Measurements from ENCODE around the gene STAT5B.
"Not testable (repeated sequence)": the region's sequence is repeated elsewhere in the genome, so short reads cannot be mapped to it uniquely, and the experiment has no call there.

Gene STAT5B

DNA sequence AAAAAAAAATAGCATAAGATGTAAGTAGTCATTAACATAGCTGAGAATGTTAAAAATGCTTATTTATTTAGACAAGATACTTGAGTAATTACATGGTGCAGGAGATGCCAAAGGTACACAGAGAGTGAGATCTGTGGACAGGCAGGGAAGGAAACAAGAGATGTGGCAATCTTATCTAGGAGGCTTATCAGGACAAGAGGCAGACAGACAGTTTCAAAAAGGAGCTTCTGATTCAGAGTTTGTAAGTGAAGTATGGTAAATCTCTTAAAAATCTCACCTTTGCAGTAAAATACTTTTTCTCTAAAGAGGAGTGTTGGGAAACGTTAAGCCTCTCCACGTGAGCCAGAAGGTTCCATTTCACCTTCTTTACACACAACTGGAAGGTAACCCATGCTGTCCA lies 62.0 kb downstream of the STAT5B start:
- Histone ChIP-seq H3K27me3 (replicated peaks; ENCODE audit: control insufficient read depth, insufficient read depth, low read length, poor library complexity, severe bottlenecking) (no peaks in the 10 kb centered on the region), H3K36me3 (ENCODE audit: control insufficient read depth, insufficient read depth, low read length) (peaks cover 84% of the 10 kb centered on the region), H3K4me1 (ENCODE audit: control insufficient read depth, insufficient read depth, low read length, poor library complexity, severe bottlenecking) (no peaks in the 10 kb centered on the region), H3K4me3 (ENCODE audit: insufficient read depth, low read depth, low read length, poor library complexity, severe bottlenecking) (no peak overlapping the region), H3K27ac (ENCODE audit: insufficient read depth, low read length, poor library complexity, severe bottlenecking) (no peak overlapping the region), H3K9me3 (ENCODE audit: control insufficient read depth, low read length) (no peaks in the 10 kb centered on the region)
- DNase-seq = no peak

DNA sequence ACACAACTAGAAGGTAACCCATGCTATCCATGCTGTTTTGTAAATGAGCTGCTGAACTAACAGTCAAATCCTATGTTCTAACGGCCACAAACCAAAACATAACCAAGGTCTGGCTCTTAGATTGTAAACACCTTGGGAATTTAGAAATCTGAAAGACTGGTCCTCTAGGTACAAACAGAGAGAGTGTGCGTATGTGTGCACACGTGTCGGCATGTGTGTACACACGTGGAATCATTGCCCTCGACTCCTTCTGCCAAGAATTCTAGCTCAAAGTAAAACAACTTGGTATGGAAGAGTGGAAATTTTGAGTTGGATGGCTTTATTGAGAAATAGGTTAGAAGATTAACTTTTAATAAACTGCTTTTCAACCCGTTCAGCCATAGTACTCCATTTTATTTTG lies 63.8 kb downstream of the STAT5B start:
- Histone ChIP-seq H3K4me1 (ENCODE audit: control insufficient read depth, insufficient read depth, low read length, poor library complexity, severe bottlenecking) (no peaks in the 10 kb centered on the region), H3K27me3 (replicated peaks; ENCODE audit: control insufficient read depth, insufficient read depth, low read length, poor library complexity, severe bottlenecking) (no peaks in the 10 kb centered on the region), H3K27ac (ENCODE audit: insufficient read depth, low read length, poor library complexity, severe bottlenecking) (no peak overlapping the region), H3K4me3 (ENCODE audit: insufficient read depth, low read depth, low read length, poor library complexity, severe bottlenecking) (no peak overlapping the region), H3K36me3 (ENCODE audit: control insufficient read depth, insufficient read depth, low read length) (peaks cover 83% of the 10 kb centered on the region), H3K9me3 (ENCODE audit: control insufficient read depth, low read length) (no peaks in the 10 kb centered on the region)
- DNase-seq = no peak

GRCh38 chr17:42211921-42212341 lies 64.3 kb downstream of the STAT5B start:
- not testable (repeated sequence) for H3K4me3 ChIP-seq (ENCODE audit: insufficient read depth, low read depth, low read length, poor library complexity, severe bottlenecking); H3K27ac ChIP-seq (ENCODE audit: insufficient read depth, low read length, poor library complexity, severe bottlenecking); DNase-seq; H3K4me1 ChIP-seq (ENCODE audit: control insufficient read depth, insufficient read depth, low read length, poor library complexity, severe bottlenecking); H3K27me3 ChIP-seq (replicated peaks; ENCODE audit: control insufficient read depth, insufficient read depth, low read length, poor library complexity, severe bottlenecking); H3K9me3 ChIP-seq (ENCODE audit: control insufficient read depth, low read length)
- H3K36me3 ChIP-seq (ENCODE audit: control insufficient read depth, insufficient read depth, low read length) = peaks cover 81% of the 10 kb centered on the region

GRCh38 chr17:42210046-42210445 lies 66.1 kb downstream of the STAT5B start:
- no peak for DNase-seq
- H3K36me3 ChIP-seq (ENCODE audit: control insufficient read depth, insufficient read depth, low read length) = peaks cover 76% of the 10 kb centered on the region
- H3K4me3 ChIP-seq (ENCODE audit: insufficient read depth, low read depth, low read length, poor library complexity, severe bottlenecking) = no peak overlapping the region

DNA sequence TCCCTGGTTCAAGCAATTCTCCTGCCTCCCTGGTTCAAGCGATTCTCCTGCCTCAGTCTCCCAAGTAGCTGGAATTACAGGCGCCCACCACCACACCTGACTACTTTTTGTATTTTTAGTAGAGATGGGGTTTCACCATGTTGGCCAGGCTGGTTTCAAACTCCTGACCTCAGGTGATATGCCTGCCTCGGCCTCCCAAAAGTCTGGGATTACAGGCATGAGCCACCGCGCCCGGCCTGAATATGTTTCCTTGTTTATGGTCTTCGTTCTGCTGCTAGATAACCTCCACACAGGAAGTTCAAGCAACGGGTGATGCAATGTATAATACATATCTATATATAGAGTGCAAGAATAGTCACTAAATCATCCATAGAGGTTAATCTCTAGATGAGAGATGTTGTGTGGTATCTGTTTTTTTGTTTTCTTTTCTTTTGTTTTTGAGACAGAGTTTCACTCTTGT lies 70.0 kb downstream of the STAT5B start:
- H3K36me3 ChIP-seq (ENCODE audit: control insufficient read depth, insufficient read depth, low read length) = peaks cover 72% of the 10 kb centered on the region
- not testable (repeated sequence) for H3K4me1 ChIP-seq (ENCODE audit: control insufficient read depth, insufficient read depth, low read length, poor library complexity, severe bottlenecking); H3K9me3 ChIP-seq (ENCODE audit: control insufficient read depth, low read length); H3K27me3 ChIP-seq (replicated peaks; ENCODE audit: control insufficient read depth, insufficient read depth, low read length, poor library complexity, severe bottlenecking); H3K4me3 ChIP-seq (ENCODE audit: insufficient read depth, low read depth, low read length, poor library complexity, severe bottlenecking); H3K27ac ChIP-seq (ENCODE audit: insufficient read depth, low read length, poor library complexity, severe bottlenecking); DNase-seq

More at GRCh38 chr17:42210046-42210445, 66.1 kb downstream of the STAT5B start:
- Histone ChIP-seq H3K27ac (ENCODE audit: insufficient read depth, low read length, poor library complexity, severe bottlenecking) (no peak overlapping the region), H3K9me3 (ENCODE audit: control insufficient read depth, low read length) (no peaks in the 10 kb centered on the region), H3K27me3 (replicated peaks; ENCODE audit: control insufficient read depth, insufficient read depth, low read length, poor library complexity, severe bottlenecking) (no peaks in the 10 kb centered on the region), H3K4me1 (ENCODE audit: control insufficient read depth, insufficient read depth, low read length, poor library complexity, severe bottlenecking) (no peaks in the 10 kb centered on the region)

DNA sequence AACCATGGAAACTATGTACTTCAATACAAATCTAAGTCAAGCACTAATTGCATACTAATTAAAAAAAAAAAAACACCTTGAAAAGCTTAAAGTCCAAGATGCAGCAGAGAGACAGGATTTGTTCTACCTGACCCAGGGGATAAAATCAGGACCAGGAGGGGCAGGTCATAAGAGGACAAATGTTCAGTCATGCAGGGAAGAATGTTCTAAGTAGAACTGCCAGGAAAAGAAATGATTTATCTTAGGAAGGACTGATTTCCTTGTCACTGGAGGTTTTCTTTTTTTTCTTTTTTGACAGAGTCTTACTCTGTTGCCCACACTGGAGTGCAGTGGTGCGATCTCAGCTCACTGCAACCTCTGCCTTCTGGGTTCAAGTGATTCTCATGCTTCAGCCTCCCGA lies 72.8 kb downstream of the STAT5B start:
- DNase-seq = no peak
- H3K4me1 ChIP-seq (ENCODE audit: control insufficient read depth, insufficient read depth, low read length, poor library complexity, severe bottlenecking) = no peaks in the 10 kb centered on the region
- H3K27ac ChIP-seq (ENCODE audit: insufficient read depth, low read length, poor library complexity, severe bottlenecking) = no peak overlapping the region
- H3K36me3 ChIP-seq (ENCODE audit: control insufficient read depth, insufficient read depth, low read length) = peaks cover 60% of the 10 kb centered on the region
- H3K9me3 ChIP-seq (ENCODE audit: control insufficient read depth, low read length) = no peaks in the 10 kb centered on the region
- no peak overlapping the region for H3K4me3 ChIP-seq (ENCODE audit: insufficient read depth, low read depth, low read length, poor library complexity, severe bottlenecking)
- H3K27me3 ChIP-seq (replicated peaks; ENCODE audit: control insufficient read depth, insufficient read depth, low read length, poor library complexity, severe bottlenecking) = no peaks in the 10 kb centered on the region

- Histone ChIP-seq H3K9me3 (ENCODE audit: control insufficient read depth, low read length) (no peaks in the 10 kb centered on the region), H3K27me3 (replicated peaks; ENCODE audit: control insufficient read depth, insufficient read depth, low read length, poor library complexity, severe bottlenecking) (no peaks in the 10 kb centered on the region), H3K27ac (ENCODE audit: insufficient read depth, low read length, poor library complexity, severe bottlenecking) (no peak overlapping the region), H3K4me3 (ENCODE audit: insufficient read depth, low read depth, low read length, poor library complexity, severe bottlenecking) (no peak overlapping the region), H3K4me1 (ENCODE audit: control insufficient read depth, insufficient read depth, low read length, poor library complexity, severe bottlenecking) (no peaks in the 10 kb centered on the region), H3K36me3 (ENCODE audit: control insufficient read depth, insufficient read depth, low read length) (peaks cover 58% of the 10 kb centered on the region)
- DNase-seq = no peak
Measured at GRCh38 chr17:42202696-42203095, 73.5 kb downstream of the STAT5B start.

DNA sequence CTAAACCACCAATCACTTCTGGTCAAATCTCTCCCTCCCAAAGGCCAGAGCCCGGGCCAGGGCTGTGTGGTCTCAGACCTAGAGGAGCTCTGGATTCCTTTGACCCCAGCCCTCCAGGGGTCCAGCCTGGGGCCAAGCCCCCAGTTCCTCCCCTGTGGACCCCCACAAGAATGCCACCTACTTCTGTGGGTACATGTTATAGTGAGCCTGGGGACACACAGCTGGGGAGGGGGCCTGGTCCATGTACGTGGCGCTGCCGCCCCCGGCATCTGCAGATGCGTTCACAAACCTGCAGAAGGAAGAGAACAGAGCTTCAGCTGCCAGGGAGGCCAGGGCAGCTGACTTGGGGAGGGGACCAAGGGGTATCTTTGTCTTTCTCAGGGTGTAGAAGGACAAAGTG lies 74.0 kb downstream of the STAT5B start:
- Histone ChIP-seq H3K27me3 (replicated peaks; ENCODE audit: control insufficient read depth, insufficient read depth, low read length, poor library complexity, severe bottlenecking) (no peaks in the 10 kb centered on the region), H3K4me3 (ENCODE audit: insufficient read depth, low read depth, low read length, poor library complexity, severe bottlenecking) (no peak overlapping the region), H3K27ac (ENCODE audit: insufficient read depth, low read length, poor library complexity, severe bottlenecking) (no peak overlapping the region), H3K9me3 (ENCODE audit: control insufficient read depth, low read length) (no peaks in the 10 kb centered on the region), H3K36me3 (ENCODE audit: control insufficient read depth, insufficient read depth, low read length) (peaks cover 53% of the 10 kb centered on the region), H3K4me1 (ENCODE audit: control insufficient read depth, insufficient read depth, low read length, poor library complexity, severe bottlenecking) (no peaks in the 10 kb centered on the region)
- DNase-seq = no peak

GRCh38 chr17:42201458-42201772 lies 74.8 kb downstream of the STAT5B start:
- H3K27ac ChIP-seq (ENCODE audit: insufficient read depth, low read length, poor library complexity, severe bottlenecking) = no peak overlapping the region
- H3K9me3 ChIP-seq (ENCODE audit: control insufficient read depth, low read length) = no peaks in the 10 kb centered on the region
- peaks cover 52% of the 10 kb centered on the region for H3K36me3 ChIP-seq (ENCODE audit: control insufficient read depth, insufficient read depth, low read length)
- no peak overlapping the region for H3K4me3 ChIP-seq (ENCODE audit: insufficient read depth, low read depth, low read length, poor library complexity, severe bottlenecking)
- no peaks in the 10 kb centered on the region for H3K4me1 ChIP-seq (ENCODE audit: control insufficient read depth, insufficient read depth, low read length, poor library complexity, severe bottlenecking)
- H3K27me3 ChIP-seq (replicated peaks; ENCODE audit: control insufficient read depth, insufficient read depth, low read length, poor library complexity, severe bottlenecking) = no peaks in the 10 kb centered on the region
- no peak for DNase-seq

GRCh38 chr17:42200706-42201457 lies 75.3 kb downstream of the STAT5B start:
- H3K9me3 ChIP-seq (ENCODE audit: control insufficient read depth, low read length) = no peaks in the 10 kb centered on the region
- H3K4me3 ChIP-seq (ENCODE audit: insufficient read depth, low read depth, low read length, poor library complexity, severe bottlenecking) = no peak overlapping the region
- H3K4me1 ChIP-seq (ENCODE audit: control insufficient read depth, insufficient read depth, low read length, poor library complexity, severe bottlenecking) = no peaks in the 10 kb centered on the region
- H3K27ac ChIP-seq (ENCODE audit: insufficient read depth, low read length, poor library complexity, severe bottlenecking) = no peak overlapping the region
- H3K27me3 ChIP-seq (replicated peaks; ENCODE audit: control insufficient read depth, insufficient read depth, low read length, poor library complexity, severe bottlenecking) = no peaks in the 10 kb centered on the region
- peaks cover 46% of the 10 kb centered on the region for H3K36me3 ChIP-seq (ENCODE audit: control insufficient read depth, insufficient read depth, low read length)
- no peak for DNase-seq

Data from effector memory CD4-positive, alpha-beta T cell (primary cell).